ENCODE data around the gene ACOXL.

DNA sequence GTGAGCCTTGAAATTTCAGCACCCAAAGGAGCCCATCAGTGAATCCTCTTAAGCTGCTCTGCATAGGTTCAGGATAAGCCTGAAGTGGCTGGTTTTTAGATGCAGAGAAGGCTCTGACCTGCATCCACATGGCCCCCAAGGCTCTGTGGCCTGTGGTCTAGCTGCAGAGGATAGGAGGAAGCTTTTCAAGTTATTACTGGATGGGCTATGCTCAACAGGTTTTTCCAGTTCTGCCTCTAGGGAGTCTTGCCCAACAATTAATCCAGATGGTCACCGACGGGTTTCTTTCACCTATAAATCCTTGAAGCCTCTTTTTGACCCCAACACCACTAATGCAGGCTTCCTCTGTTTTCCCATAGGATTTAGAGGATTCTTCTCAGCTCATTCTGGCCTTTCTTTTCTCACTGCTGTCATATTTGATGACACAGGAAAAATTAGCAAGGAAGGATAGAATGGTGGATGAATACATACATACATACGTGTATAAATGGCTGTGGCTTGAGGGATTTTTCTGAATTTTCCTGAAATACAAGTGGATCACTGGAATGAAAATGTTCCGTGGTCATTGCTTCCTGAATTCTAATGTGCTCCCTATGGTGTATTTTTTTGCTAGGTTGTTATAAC is 336.2 kb downstream of the ACOXL start:
- TF ChIP-seq POLR2A (IDR thresholded peaks at IDR 0.05; ENCODE audit: low read length) (no peak), GATA1 (IDR thresholded peaks at IDR 0.05; ENCODE audit: low read depth, low read length) (no peak)

Data from erythroblast (primary cell).